ENCODE results near the gene SLC23A1.

The SLC23A1 gene

DNA sequence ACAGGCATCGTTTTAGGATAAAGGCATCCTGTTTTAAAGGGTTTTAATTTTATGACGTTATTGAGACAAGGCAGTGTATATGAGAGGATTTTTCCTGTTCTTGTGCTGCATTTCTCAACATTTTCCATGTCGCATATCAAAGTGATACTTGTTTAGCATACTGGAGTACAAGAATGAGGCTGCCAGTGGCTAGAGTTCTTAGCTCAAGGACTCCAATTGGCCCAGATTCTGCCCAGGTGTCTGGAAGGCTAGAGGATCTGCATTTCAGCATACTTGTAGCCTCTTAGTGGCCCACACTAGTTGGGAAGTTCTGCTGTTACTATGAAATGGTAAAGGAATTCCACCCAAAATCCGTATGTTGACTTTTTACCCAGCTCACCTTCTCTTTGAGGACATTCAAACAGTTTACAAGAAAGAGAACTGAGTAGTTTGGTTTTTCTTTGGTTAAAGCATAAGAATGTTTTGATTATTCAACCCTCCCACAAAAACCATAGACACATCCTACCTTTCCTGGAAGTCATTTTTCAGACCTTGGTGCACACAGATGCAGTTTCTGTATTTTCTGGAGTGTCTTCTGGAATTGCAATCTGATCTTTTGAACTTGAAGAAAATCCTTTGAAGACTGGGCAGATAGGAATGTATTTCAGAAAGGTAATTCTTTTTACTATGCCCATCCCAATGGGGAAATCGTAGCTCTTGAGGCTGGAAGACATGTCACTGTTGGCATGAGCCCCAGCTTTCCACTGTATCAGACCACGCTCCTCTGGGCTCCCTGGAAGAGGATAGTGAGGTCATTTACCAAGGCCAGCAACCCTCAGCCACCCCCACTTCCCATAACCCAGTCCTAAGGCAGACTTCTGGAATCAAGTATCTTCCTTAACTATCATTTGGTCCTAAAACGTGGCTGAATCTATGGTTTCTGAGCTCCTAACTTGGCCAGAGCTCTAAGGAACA lies 11.3 kb downstream of the SLC23A1 start:
- Histone ChIP-seq H3K9ac (ENCODE audit: low read length) (no peak overlapping the region), H3K4me2 (ENCODE audit: low read length) (no peak overlapping the region), H3K4me1 (ENCODE audit: insufficient read depth, low read length, severe bottlenecking) (no peaks in the 10 kb centered on the region), H3K79me2 (ENCODE audit: insufficient read depth, low read length) (no peaks in the 10 kb centered on the region), H3K4me3 (ENCODE audit: low read depth, low read length, poor library complexity, severe bottlenecking) (no peak overlapping the region), H4K20me1 (ENCODE audit: insufficient read depth, low read length) (no peaks in the 10 kb centered on the region), H2AFZ (ENCODE audit: low read length) (no peak overlapping the region), H3K9me2 (ENCODE audit: low read depth, low read length) (no peaks in the 10 kb centered on the region), H3K27me3 (ENCODE audit: insufficient read depth, low read length) (no peaks in the 10 kb centered on the region), H3K9me3 (ENCODE audit: low read length) (no peaks in the 10 kb centered on the region), H3F3A (ENCODE audit: insufficient read depth, low read length) (no peaks in the 10 kb centered on the region), H3K36me3 (ENCODE audit: insufficient read depth, low read length) (peaks cover 35% of the 10 kb centered on the region), H3K27ac (ENCODE audit: low read depth, low read length, poor library complexity, severe bottlenecking) (no peak overlapping the region)
- TF ChIP-seq CTCF (IDR thresholded peaks at IDR 0.05; ENCODE audit: low read length) (no peak), EZH2 (IDR thresholded peaks at IDR 0.05; ENCODE audit: borderline replicate concordance, low read length) (no peak)

DNA sequence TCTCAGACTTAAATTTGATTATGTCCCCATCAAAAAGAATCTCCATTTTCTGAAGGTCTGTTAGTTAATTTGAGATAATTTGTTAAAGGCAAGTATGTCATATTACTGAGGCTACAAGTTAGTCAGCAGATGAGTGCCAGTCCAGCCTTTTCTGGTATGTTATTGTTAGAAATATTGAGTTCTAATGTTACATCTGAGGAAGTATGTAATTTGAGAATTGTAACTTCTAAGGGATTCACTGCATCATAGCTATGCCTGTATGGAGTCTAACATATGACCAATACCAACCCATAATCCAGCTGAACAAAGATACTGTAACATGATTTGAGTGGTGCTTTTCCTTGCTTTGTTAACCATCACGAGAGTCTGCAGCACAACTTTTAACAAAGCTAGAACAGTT lies 13.9 kb downstream of the SLC23A1 start:
- Histone ChIP-seq H3K36me3 (ENCODE audit: insufficient read depth, low read length) (peaks cover 57% of the 10 kb centered on the region), H3K9me3 (ENCODE audit: low read length) (no peaks in the 10 kb centered on the region), H2AFZ (ENCODE audit: low read length) (no peak overlapping the region), H3F3A (ENCODE audit: insufficient read depth, low read length) (no peaks in the 10 kb centered on the region), H3K4me3 (ENCODE audit: low read depth, low read length, poor library complexity, severe bottlenecking) (no peak overlapping the region), H3K79me2 (ENCODE audit: insufficient read depth, low read length) (no peaks in the 10 kb centered on the region), H3K27ac (ENCODE audit: low read depth, low read length, poor library complexity, severe bottlenecking) (no peak overlapping the region), H3K9ac (ENCODE audit: low read length) (no peak overlapping the region), H4K20me1 (ENCODE audit: insufficient read depth, low read length) (no peaks in the 10 kb centered on the region), H3K4me1 (ENCODE audit: insufficient read depth, low read length, severe bottlenecking) (no peaks in the 10 kb centered on the region), H3K4me2 (ENCODE audit: low read length) (no peak overlapping the region), H3K27me3 (ENCODE audit: insufficient read depth, low read length) (no peaks in the 10 kb centered on the region), H3K9me2 (ENCODE audit: low read depth, low read length) (no peaks in the 10 kb centered on the region)
- TF ChIP-seq EZH2 (IDR thresholded peaks at IDR 0.05; ENCODE audit: borderline replicate concordance, low read length) (no peak), CTCF (IDR thresholded peaks at IDR 0.05; ENCODE audit: low read length) (no peak)

GRCh38 chr5:139368613-139369012 lies 14.5 kb downstream of the SLC23A1 start:
- Histone ChIP-seq H3K9me2 (ENCODE audit: low read depth, low read length) (no peaks in the 10 kb centered on the region), H3K79me2 (ENCODE audit: insufficient read depth, low read length) (no peaks in the 10 kb centered on the region), H3K9me3 (ENCODE audit: low read length) (no peaks in the 10 kb centered on the region), H3K4me1 (ENCODE audit: insufficient read depth, low read length, severe bottlenecking) (no peaks in the 10 kb centered on the region), H3K4me2 (ENCODE audit: low read length) (no peak overlapping the region), H3K27me3 (ENCODE audit: insufficient read depth, low read length) (no peaks in the 10 kb centered on the region), H3K27ac (ENCODE audit: low read depth, low read length, poor library complexity, severe bottlenecking) (no peak overlapping the region), H4K20me1 (ENCODE audit: insufficient read depth, low read length) (no peaks in the 10 kb centered on the region), H3K9ac (ENCODE audit: low read length) (no peak overlapping the region), H3K4me3 (ENCODE audit: low read depth, low read length, poor library complexity, severe bottlenecking) (no peak overlapping the region), H3K36me3 (ENCODE audit: insufficient read depth, low read length) (peaks cover 63% of the 10 kb centered on the region), H2AFZ (ENCODE audit: low read length) (no peak overlapping the region), H3F3A (ENCODE audit: insufficient read depth, low read length) (no peaks in the 10 kb centered on the region)
- TF ChIP-seq CTCF (IDR thresholded peaks at IDR 0.05; ENCODE audit: low read length), result peak; percentile 33; the same call in 1 of the 2 replicates
- no peak for TF ChIP-seq EZH2 (IDR thresholded peaks at IDR 0.05; ENCODE audit: borderline replicate concordance, low read length)
